ENCODE data around the gene XYLT1.

The XYLT1 gene

DNA sequence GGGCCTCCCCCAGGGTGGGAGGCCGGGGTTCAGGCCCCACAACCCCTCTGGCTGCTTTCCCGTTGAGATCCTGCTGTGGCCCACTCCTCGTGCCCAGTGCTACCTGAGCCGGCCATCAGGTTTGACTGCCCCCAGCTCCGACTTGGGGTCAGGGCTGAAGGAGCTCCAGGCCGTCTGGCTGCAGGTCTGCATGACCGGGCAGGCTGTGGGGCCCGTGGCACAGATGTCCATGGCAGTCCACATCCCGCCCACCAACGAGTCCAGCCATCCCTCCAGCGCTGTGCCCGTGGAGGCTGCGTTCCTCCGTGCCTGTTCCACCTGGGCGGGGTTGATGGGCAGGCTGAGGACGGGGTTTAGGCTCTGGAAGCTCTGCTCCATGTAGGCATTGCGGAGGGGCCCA, 362.2 kb downstream of the XYLT1 start:
- no peak for DNase-seq (ENCODE audit: extremely low read depth, low read depth)
- no peak overlapping the region for H3K4me3 ChIP-seq (replicated peaks; ENCODE audit: low read depth, low read length)
- TF ChIP-seq CTCF (IDR thresholded peaks at IDR 0.05; ENCODE audit: low read depth, low read length, missing control alignments): no peak

DNA sequence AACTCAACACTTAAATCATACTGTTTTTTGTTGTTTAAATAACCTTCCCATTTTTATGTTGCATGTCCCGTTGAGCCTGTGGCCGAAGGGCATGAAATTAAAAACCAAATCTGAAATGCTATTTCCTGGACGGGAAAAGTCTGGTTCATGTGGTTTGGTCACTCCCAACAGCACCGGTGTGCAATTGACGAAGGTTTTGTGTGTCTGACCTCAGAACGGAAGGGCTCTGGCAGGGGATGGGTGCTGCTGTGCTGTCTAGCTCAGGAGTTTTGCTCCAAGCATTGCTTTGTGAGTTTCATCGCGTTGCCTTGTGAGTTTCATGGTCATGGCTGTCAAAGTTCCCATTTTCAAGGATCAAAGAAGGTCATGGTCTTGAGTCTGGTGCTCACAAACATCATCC, 363.3 kb downstream of the XYLT1 start:
- TF ChIP-seq CTCF (IDR thresholded peaks at IDR 0.05; ENCODE audit: low read depth, low read length, missing control alignments): no peak

GRCh38 chr16:17106243-17106791, 364.4 kb downstream of the XYLT1 start:
- no peak overlapping the region for H3K4me3 ChIP-seq (replicated peaks; ENCODE audit: low read depth, low read length)
- no peak for DNase-seq (ENCODE audit: extremely low read depth, low read depth)
- no peak for TF ChIP-seq CTCF (IDR thresholded peaks at IDR 0.05; ENCODE audit: low read depth, low read length, missing control alignments)

More for the DNA sequence above, 363.3 kb downstream of the XYLT1 start:
- DNase-seq (ENCODE audit: extremely low read depth, low read depth): no peak
- no peak overlapping the region for H3K4me3 ChIP-seq (replicated peaks; ENCODE audit: low read depth, low read length)

DNA sequence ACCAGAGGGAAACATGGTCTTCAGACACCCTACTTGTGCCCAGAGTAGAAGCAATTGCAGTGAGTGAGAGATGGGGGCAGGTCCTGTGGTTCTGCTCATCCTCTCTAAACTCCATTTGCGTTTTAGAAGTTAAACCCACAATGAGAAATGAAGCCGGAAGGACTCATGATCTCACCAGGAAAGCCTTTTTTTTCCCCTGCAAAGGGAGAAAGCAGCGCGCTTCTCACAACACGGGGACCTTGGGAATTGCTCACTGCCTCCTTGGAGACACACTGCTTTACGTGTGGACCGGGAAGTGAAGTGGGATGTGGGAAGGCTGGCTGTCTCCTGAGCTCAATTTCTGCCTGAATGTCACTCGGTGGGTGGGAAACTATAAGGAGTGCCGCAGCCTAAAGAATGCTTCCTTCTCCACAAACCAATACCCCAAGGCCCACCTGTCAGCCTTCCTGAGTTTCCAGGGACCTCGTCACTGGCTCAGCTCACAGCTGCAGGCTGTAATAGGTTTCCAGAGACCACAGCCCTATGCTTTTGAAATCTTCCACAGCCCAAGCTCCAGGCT, 365.4 kb downstream of the XYLT1 start:
- no peak for DNase-seq (ENCODE audit: extremely low read depth, low read depth)
- no peak for TF ChIP-seq CTCF (IDR thresholded peaks at IDR 0.05; ENCODE audit: low read depth, low read length, missing control alignments)
- no peak overlapping the region for H3K4me3 ChIP-seq (replicated peaks; ENCODE audit: low read depth, low read length)

DNA sequence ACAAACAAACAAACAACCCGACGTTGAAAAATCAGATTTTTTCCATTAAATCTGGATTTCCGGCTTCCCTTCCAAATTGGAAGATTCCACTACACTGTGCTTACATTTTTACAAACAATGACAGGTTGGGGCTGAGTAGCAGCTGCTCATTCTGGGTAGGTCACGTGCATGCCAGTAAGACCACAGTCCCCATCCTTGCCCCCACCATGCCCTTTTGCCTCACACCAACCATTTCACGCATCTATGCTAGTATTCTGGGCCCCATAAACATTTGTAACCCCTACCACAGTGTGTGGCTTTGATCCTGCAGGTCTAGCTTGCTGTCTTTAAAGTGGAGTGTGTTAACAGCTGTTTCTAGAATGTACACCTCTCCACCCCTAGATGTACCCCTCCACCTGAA, 366.1 kb downstream of the XYLT1 start:
- no peak for TF ChIP-seq CTCF (IDR thresholded peaks at IDR 0.05; ENCODE audit: low read depth, low read length, missing control alignments)
- no peak overlapping the region for H3K4me3 ChIP-seq (replicated peaks; ENCODE audit: low read depth, low read length)
- no peak for DNase-seq (ENCODE audit: extremely low read depth, low read depth)

- TF ChIP-seq CTCF (IDR thresholded peaks at IDR 0.05; ENCODE audit: low read depth, low read length, missing control alignments): no peak
- H3K4me3 ChIP-seq (replicated peaks; ENCODE audit: low read depth, low read length): no peak overlapping the region
- no peak for DNase-seq (ENCODE audit: extremely low read depth, low read depth)
Observed at GRCh38 chr16:17103216-17103615, 367.5 kb downstream of the XYLT1 start.

DNA sequence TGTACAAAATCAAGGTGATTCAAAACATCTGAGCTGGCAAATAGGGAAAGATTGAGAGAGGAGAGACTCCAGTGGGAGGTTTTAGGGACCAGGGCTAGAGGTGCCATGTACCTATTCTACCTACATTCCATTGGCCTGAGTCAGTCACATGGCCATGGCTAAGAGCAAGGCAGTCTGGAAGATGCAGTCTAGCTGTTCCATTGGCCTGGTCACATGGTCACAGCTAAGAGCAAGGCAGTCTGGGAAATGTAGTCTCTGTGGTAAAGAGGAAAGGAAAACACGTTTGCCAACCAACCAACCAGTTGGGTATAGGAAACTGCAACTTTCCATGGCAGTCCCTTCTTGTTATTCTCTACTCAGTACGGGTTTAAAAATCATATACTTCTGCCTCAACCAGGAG, 369.1 kb downstream of the XYLT1 start:
- H3K4me3 ChIP-seq (replicated peaks; ENCODE audit: low read depth, low read length): no peak overlapping the region
- no peak for TF ChIP-seq CTCF (IDR thresholded peaks at IDR 0.05; ENCODE audit: low read depth, low read length, missing control alignments)
- no peak for DNase-seq (ENCODE audit: extremely low read depth, low read depth)
